ENCODE measurements around the gene RMRP.

RMRP gene

GRCh38 chr9:35609001-35609819 lies 48.6 kb downstream of the RMRP start:
- DNase-seq, result no peak

GRCh38 chr9:35608221-35608620 lies 49.6 kb downstream of the RMRP start:
- no peak for DNase-seq

Data from stimulated activated CD4-positive, alpha-beta T cell treated with anti-CD3 and anti-CD28 coated beads, Interleukin-1b, Interleukin-23, amount 100 ng/mL, for 48 hours (primary cell).